Endothelial cell (in vitro differentiated cells): ENCODE results near the gene MAMSTR. TPM values are rescaled to one million over a fixed set of nuclear protein-coding genes. Genes with fewer than 3 reads are reported as not detected.

ENCODE experiments used
- DNase-seq: peaks from one replicate; pipeline ENCODE4 v3.0.0; 2021; ENCODE audit warnings: low spot score
- H3K27ac Mint-ChIP-seq: one replicate; pipeline ENCODE4 v1.8.0; 2021; ENCODE audit warnings: mixed read lengths, inconsistent platforms; ENCODE audit not compliant: unreplicated experiment
- H3K27me3 Mint-ChIP-seq: one replicate; pipeline ENCODE4 v1.8.0; 2021; ENCODE audit warnings: mild to moderate bottlenecking, moderate library complexity, mixed read lengths, inconsistent platforms; ENCODE audit not compliant: unreplicated experiment
- H3K36me3 Mint-ChIP-seq: one replicate; pipeline ENCODE4 v1.8.0; 2021; ENCODE audit warnings: mild to moderate bottlenecking, low read depth, mixed read lengths, inconsistent platforms; ENCODE audit not compliant: unreplicated experiment
- H3K4me1 Mint-ChIP-seq: one replicate; pipeline ENCODE4 v1.8.0; 2021; ENCODE audit warnings: mild to moderate bottlenecking, mixed read lengths, inconsistent platforms; ENCODE audit not compliant: unreplicated experiment
- H3K4me3 Mint-ChIP-seq: one replicate; pipeline ENCODE4 v1.8.0; 2021; ENCODE audit warnings: mild to moderate bottlenecking, mixed read lengths, inconsistent platforms; ENCODE audit not compliant: unreplicated experiment
- H3K9me3 Mint-ChIP-seq: one replicate; pipeline ENCODE4 v1.8.0; 2021; ENCODE audit warnings: mixed read lengths, inconsistent platforms; ENCODE audit not compliant: unreplicated experiment
- CTCF ChIP-seq: fragments of 200-600 bp; sonication (generic); IDR thresholded peaks from one replicate; pipeline ENCODE4 v1.5.0; 2021; ENCODE audit warnings: antibody characterized with exemption; ENCODE audit not compliant: unreplicated experiment
- total RNA-seq: library from RNA; stranded (reverse); fragmentation: NEBNext Ultra II Directional; extraction: Animal tissue kit (Norgen Biotek cat#: 25700); gene quantifications from one replicate; pipeline ENCODE4 v1.2.1, GENCODE V29; 2021; ENCODE audit not compliant: unreplicated experiment

MAMSTR gene
- total RNA-seq, 1 donor from 2014 or later = 1.5 TPM

- peaks cover 7% of the 10 kb centered on the region for H3K27me3 Mint-ChIP-seq
- TF ChIP-seq CTCF = no peak
- H3K4me3 Mint-ChIP-seq = no peak overlapping the region
Observed at GRCh38 chr19:48663667-48664066, 55.9 kb downstream of the MAMSTR start.

More at GRCh38 chr19:48663667-48664066, 55.9 kb downstream of the MAMSTR start:
- no peaks in the 10 kb centered on the region for H3K4me1 Mint-ChIP-seq
- DNase-seq = no peak
- H3K36me3 Mint-ChIP-seq = no peaks in the 10 kb centered on the region
- H3K27ac Mint-ChIP-seq = no peak overlapping the region
- no peaks in the 10 kb centered on the region for H3K9me3 Mint-ChIP-seq

Other genes starting within 250 kb of the MAMSTR start
- gene LMTK3, start 207.9 kb downstream of the MAMSTR start, total RNA-seq = 3.0 TPM
- gene SULT2B1, start 167.6 kb downstream of the MAMSTR start, total RNA-seq = 0.62 TPM
- gene SPACA4, start 113.0 kb downstream of the MAMSTR start, total RNA-seq = not detected
- 0.64 TPM for gene FAM83E, start 104.6 kb downstream of the MAMSTR start, total RNA-seq
- 1,683 TPM for gene RPL18, start 100.5 kb downstream of the MAMSTR start, total RNA-seq
- gene SPHK2, start 100.2 kb downstream of the MAMSTR start, total RNA-seq = 24.7 TPM
- gene DBP, start 82.3 kb downstream of the MAMSTR start, total RNA-seq = 4.3 TPM
- 11.9 TPM for gene CA11, start 73.5 kb downstream of the MAMSTR start, total RNA-seq
- gene NTN5, start 46.7 kb downstream of the MAMSTR start, total RNA-seq = 0.21 TPM
- 1.5 TPM for gene FUT2, start 23.8 kb downstream of the MAMSTR start, total RNA-seq
- 192 TPM for gene RASIP1, start 20.9 kb upstream of the MAMSTR start, total RNA-seq
- gene IZUMO1, start 27.2 kb upstream of the MAMSTR start, total RNA-seq = 3.3 TPM
- gene FUT1, start 32.9 kb upstream of the MAMSTR start, total RNA-seq = 5.7 TPM
- gene FGF21, start 35.8 kb upstream of the MAMSTR start, total RNA-seq = not detected
- 35.0 TPM for gene BCAT2, start 91.3 kb upstream of the MAMSTR start, total RNA-seq
- gene HSD17B14, start 116.8 kb upstream of the MAMSTR start, total RNA-seq = 65.6 TPM
- gene PLEKHA4, start 148.9 kb upstream of the MAMSTR start, total RNA-seq = 14.1 TPM
- 65.8 TPM for gene PPP1R15A, start 152.7 kb upstream of the MAMSTR start, total RNA-seq
- gene TULP2, start 179.0 kb upstream of the MAMSTR start, total RNA-seq = 4.3 TPM
- 244 TPM for gene NUCB1, start 180.6 kb upstream of the MAMSTR start, total RNA-seq
- 1.0 TPM for gene DHDH, start 214.0 kb upstream of the MAMSTR start, total RNA-seq
- gene BAX, start 235.2 kb upstream of the MAMSTR start, total RNA-seq = 286 TPM
- 1,109 TPM for gene FTL, start 245.6 kb upstream of the MAMSTR start, total RNA-seq